GM19372 (cell line): ENCODE measurements around the gene TTLL11.
"Not testable (repeated sequence)": the region's sequence is repeated elsewhere in the genome, so short reads cannot be mapped to it uniquely, and the experiment has no call there.

Source experiments
- ATAC-seq: cut with Tn5 transposase; IDR thresholded peaks from one replicate; pipeline ENCODE4 v1.9.1; 2021; ENCODE audit warnings: mild to moderate bottlenecking, low read depth, moderate library complexity; ENCODE audit not compliant: unreplicated experiment

The TTLL11 gene

DNA sequence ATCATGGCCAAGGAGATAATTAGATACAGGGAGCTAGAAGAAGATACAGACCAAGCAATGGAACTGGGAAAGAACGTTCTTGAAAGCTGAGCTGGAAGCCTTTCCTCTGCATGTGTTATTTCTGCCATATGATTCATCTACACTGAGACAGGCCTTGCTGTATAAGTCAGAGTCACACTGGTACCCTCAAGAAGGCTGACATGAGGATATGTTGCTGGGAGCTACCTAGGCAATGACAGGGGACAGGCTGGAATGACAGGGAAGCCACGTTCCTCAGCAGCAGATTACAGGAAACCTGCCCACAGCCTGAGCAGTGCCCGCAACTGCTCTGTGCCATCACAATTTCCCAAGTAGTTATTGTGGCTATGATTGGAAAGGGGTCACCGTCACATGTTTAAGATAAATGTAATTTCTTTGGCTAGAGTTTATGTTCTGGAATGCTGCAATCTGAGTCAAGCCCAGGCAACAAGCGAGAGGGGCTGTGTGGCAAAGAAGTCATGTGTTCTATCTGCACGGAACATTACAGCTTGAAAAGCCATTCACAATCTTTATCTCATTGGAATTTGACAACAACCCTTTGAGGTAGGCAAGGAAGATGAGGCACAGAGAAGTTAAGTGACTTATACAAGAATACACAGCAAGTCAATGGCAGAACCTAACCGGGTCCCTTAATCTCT lies 108.2 kb downstream of the TTLL11 start:
- no peak for ATAC-seq

DNA sequence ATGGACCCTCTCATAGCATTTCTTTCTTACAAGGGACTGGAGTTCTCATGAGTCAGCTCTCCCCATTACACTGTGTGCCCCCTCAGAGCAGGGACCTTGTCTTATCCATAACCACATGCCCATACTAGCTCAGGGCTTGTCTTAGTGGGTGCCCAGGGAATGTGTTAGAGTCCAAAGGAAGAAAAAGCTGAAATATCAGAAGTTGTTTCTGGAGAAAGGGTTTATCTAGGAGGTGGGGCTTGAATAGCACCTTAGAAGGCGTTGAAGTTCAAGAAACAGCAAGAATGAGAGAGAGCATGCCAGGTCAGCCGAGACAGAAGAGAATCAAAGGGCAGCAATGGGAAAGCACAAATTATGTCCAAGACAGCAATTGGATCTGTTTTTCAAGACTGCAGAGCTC lies 109.4 kb downstream of the TTLL11 start:
- ATAC-seq, result no peak

DNA sequence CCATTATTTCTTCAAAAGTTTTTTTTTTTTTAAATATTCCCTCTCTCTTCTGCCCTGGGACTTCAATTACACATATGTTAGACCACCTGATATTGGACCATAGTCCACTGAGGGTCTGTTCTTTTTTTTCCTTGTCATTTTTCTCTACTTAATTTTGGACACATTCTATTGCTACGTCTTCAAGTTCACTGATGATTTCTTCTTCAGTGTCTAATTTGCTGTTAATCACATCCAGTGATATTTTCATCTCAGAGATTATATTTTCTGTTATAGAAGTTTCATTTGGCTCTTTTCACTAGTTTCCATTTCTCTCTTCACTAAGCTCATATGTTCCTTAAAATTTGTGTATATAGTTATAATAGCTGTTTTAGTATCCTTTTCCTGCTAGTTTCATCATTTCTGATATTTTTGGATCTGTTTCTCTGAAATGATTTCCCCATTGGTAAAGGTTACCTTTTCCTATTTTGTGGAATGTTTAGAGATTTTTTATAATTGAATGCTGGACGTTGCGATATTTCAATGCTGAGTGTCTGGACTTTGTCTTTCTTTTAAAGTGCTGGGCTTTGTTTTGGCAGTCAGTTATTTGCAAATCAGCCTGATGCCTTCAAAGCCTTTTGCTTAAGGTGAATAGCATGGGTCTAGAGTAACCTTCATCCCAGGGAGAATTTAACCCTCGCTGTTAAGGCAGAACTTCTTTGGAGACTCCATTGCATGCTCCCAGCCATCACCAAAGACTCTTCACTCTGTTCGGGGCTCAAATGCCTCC lies 111.8 kb downstream of the TTLL11 start:
- no peak for ATAC-seq

DNA sequence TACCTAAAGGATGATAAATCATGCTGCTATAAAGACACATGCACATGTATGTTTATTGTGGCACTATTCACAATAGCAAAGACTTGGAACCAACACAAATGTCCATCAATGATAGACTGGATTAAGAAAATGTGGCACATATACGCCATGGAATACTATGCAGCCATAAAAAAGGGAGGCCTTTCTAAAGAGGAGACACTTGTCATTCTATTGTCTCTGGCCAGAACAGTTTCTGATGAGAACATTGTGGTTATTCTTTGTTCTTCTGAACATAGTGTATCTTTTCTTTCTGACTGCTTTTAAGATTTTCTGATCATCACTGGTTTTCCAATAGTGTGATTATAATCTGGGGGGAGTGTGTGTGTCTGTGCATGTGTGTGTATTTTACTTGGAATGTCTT lies 112.4 kb downstream of the TTLL11 start:
- ATAC-seq, result not testable (repeated sequence)

DNA sequence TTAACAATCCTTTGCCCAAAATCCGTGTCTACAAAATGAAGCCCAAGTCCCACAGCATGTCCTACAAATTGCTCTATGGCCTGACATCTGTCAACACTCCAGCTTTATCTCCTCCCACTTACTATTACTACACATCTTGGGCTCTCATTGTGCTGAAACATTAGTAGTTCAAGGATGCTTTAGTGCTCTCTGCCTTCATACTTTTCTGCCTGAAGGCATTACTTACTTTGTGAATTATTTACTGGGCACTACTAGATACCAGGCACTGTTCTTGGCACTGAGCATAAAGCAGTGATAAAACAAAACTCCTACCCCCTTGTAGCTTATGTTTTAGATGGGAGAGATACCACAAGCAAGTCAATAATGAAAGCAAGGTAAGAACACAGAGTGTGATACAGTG lies 113.4 kb downstream of the TTLL11 start:
- no peak for ATAC-seq

DNA sequence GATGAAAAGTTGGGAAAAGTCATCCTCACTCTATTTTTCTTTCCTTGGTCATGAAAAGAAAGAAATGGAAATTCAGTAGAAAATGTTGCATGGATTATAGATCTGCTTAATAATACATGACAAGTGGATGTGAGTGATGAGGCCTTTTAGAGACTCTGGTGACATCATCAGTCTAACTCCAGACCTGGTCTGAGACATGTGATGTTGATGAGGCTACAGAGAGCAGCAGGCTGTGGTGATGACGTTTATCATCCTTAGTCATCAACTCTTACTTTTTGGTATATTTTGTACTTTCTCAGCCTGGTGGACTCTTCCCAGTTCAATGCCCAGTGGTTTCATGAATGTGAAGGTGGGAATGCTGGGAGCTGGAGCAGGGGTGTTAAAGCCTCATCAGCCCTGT lies 116.4 kb downstream of the TTLL11 start:
- no peak for ATAC-seq

DNA sequence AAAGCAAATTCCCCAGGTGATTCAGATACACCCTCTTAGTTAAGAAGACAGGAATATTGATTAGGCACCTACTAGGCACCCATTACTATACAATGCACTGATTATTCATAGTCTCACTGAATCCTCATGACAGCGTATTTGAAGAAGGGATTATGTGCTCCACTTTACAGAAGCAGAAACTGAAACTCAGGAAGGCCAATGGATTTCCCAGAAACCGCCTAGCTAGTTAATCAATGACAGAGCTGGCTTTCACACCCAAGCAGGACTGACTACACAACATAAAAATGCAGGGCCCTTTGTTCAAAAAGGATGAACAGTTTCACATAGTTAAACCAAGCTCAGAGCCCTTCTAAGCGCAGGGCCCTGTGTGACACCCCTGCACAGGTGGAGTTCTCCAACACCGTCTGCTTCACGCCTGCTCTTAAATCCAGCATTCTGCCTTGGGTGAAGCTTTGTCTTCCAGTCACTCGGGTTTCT lies 117.3 kb downstream of the TTLL11 start:
- ATAC-seq, result no peak

DNA sequence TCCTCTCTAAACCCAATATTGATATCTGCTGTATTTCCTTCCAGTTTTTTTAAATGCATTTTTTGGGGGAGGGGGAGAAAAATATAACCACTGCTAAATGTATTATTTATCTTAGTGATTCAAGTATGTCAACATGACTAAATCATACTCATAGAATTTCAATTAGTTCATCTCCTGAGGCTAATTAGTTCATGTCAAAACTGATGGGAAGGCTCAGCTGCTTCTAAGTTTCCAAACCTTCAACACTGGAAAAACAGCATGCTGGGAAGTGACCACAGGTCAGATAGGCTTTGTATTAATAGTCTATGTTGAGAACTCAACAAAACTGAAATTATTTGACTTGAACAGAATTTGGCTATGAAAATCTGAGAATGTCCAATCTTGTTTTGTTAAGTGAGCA lies 118.7 kb downstream of the TTLL11 start:
- ATAC-seq, result no peak

DNA sequence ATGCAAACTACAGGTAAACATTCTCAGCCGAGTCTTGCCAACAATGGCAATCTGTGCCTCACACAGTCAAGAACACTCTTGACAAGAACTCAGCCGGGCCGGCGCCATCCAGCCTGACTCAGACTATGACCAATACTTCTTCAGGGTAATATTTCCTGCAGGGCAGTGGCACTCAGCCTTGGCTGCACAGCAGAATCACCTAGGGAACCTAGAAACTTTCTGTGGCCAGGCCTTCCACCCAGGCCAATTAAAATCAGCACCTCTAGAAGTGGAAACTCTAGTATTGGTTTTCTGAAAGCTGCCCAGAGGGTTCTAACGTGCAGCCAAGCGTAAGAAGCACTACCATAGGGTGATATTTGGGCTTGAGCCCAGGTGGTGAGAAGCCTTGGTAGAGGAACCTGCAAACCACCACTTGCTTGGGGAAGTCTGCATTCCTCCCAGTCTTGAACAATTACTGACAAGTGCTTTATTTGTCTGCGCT lies 120.6 kb downstream of the TTLL11 start:
- ATAC-seq, result no peak

DNA sequence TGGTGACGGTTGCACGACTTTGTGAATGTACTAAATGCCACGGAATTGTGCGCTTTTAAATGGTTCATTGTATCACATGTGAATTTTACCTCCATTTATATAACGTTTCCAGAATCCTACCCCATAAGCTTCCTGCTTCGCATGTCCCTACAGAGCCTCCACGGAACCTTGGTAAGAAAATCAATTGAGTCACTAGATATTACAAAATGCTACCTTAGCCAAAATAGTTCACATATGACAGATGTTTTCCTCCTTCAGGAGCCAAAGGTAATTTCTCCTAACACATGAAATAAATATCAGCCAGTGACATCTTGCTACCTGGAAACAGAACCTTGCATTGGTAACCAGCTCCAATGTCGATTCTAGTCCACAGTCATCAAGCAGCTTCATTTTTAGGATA lies 125.1 kb downstream of the TTLL11 start:
- no peak for ATAC-seq

DNA sequence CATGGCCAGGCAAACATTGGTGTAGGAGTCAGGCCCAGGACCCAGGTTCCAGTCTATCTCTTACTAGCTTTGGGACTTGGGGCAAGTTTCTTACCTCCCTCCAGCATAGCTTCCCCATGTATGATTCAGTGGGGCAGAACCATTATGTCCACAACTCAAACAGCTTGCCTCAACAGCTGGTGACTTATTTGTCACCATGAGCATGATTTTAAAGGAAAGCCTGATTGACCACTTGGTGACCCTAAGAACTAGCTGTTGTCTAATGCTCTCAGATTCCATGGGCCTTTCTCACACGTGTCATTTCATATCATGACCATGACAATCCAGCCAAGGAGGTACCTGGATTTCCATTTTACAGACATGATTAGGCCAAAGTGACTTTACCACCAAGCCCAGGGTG lies 126.4 kb downstream of the TTLL11 start:
- no peak for ATAC-seq

DNA sequence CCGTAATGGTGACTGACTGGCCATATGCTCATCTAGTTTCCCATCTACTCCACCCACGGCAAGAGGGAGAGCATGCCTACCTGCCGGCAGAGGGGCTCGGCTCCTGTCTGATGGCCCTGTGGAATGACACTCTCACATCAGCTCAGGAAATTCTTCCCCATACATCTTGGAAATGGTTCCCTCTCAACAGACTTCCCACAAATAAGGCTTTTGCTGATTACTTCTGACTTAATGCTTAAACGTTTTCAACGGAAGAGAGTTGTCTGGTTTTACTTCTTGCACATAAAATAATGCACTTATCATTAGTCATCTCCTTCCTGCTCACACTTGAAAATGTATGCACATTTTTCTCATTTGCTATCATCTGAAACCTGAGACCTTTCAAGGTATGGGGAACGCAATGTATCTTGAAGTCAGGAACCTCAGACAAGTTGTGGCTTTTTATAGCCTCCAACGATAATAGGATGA lies 129.5 kb downstream of the TTLL11 start:
- ATAC-seq, result no peak

DNA sequence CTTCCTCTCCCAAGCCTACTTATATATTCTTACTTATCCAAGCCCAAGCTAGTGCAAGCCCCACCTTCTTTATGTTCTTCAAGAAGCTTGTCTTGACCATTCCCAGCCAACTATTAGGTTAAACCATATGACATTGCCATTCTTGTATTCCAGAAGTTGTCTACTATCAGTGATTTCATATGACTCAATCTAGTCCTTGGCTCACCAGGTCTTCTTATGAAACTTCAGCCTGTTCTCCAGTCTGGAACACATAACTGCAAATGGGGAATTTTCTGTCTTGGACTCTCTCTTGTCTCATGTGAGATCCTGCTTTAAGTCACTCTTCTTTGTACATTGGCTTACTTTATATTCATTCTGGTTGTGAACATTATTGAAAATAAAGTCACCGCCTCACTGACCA lies 130.7 kb downstream of the TTLL11 start:
- no peak for ATAC-seq

DNA sequence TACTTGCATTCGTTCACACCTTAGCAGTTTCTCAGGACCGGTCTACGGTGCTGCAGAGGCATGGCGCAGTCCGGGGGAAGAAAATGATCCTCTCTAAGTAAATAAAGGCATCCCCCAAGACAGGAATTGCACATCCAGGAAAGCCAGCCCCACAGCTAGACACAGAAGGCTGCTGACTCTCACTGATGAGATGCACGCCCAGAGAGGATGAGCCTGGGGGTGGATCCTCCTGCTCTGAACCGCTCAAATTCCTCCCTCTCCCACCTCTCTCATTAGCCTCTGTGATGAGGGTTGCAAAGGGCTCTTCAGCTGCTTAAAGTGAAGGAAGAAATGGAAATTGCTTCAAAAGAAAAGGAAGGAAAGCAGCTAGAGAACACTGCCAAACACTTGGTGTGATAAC lies 132.4 kb downstream of the TTLL11 start:
- no peak for ATAC-seq

DNA sequence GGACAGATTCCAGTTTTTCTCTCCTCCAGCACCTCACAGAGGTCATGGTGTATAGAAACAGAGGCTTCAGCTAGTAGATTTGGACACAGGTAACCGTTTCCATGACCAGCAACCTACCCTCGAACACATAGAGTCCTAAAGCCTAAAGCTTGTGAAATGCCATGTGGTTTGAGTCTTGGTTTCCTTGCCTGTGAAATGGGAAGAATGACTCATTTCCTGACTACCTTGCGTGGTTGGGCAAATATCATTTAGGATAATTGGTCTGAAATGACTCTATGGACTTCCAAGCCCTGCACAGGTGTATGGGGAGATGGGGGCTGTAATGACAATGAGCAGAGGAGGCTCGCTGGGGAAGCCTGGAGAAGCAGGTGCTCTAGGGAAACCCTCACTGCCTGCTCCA lies 134.6 kb downstream of the TTLL11 start:
- ATAC-seq, result no peak

DNA sequence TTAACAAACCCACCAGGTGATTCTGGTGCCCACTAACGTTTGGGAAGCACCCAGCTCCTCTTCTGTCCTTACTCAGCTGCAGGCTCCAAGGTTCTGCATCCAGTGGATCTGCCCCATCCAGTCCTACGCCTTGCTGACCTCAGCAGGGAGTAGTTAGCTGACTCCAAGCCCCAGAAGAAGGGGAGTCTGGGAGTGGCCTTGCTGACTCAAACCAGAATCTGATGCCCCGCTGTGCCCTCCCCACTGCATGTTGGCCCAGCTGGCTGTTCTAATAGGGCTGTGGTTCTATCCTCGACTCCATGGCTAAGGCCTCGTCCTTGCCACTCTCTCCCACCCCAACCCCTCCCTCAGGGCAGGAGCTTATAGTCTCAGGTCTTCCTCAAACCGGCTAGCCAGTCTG lies 136.3 kb downstream of the TTLL11 start:
- no peak for ATAC-seq

DNA sequence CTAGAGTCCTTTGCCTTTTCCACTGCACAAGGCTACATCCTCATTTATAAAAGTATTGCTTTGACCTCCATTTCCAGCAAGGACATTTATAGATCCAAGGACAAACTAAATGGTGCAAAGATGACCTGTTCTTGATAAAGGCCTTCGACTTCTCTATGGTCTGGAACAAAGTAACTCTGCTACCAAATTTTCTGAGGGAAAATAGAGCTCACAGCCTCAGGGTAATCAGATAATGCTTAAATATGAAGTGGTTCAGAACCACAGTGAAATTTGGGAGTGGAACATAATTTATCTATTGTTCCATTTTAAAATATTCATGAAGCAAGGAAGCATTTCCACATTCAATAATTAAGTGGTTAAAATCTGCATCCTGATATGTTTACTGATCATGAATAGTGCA lies 137.5 kb downstream of the TTLL11 start:
- ATAC-seq, result no peak

DNA sequence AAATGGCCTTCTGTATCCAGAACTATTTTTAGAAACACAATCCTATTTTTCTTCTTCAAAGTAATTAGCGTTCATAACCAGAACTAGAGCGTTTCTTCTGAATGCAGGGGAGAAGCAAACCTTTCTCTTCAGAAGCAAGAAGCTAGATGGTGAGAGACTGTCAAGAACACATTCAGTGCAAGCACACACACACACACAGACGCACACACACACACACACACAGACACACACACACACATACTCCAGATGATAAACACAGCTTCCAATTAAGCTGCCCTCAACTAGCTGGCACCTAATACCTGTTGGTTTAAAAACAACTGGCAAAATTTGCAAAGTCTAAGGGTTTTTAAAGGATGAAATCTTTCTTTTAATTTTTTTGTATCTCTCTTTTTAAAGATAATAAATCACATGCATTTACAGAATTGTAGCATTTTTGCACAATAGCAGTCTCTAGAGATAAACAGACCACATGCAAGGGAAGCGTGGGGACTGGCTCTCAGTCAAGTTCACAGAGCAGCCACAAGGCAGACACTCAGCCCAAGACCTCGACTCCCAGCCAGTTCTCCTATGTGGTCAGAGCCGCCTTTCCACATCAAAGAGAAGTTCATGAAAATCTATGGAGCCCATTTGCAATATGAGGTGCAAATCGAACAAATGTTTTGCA lies 138.5 kb downstream of the TTLL11 start:
- no peak for ATAC-seq

DNA sequence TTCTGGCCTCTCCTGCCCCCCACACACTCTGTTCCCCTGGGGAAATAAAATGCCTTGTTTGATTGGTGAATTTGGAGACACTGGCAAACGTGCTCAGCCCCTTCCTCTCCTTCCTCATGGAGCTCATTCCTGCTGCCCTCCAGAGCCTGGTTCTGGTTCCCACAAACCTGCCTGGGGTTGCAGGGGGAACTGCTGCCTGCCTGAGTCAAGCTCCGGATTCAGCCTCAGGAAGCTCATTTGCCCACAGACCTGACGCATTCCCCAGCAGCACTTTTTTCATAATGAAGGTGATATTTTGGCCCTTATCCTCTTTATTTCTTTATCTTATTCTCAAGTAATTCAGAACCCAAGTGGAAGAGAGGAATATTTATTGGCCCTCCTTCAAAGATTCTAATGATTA lies 140.5 kb downstream of the TTLL11 start:
- no peak for ATAC-seq

DNA sequence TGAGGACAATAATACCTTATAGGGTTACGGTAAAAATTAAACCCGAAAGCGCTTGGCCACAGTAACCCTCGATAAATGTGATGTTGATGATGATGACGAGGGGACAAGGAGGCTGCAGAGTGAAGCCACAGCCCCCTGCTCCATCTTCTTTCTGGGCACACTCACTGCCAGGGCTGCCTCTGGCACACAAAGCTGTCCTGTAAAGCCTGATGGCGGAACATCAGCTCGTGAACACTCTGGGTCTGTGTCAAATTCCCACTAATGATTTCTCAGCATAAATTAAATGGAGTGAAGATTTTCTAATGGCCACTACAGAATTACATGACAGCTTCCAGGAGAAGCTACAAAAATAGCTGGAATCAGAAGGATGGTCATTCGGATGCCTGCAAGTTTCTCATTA lies 142.2 kb downstream of the TTLL11 start:
- ATAC-seq, result no peak

DNA sequence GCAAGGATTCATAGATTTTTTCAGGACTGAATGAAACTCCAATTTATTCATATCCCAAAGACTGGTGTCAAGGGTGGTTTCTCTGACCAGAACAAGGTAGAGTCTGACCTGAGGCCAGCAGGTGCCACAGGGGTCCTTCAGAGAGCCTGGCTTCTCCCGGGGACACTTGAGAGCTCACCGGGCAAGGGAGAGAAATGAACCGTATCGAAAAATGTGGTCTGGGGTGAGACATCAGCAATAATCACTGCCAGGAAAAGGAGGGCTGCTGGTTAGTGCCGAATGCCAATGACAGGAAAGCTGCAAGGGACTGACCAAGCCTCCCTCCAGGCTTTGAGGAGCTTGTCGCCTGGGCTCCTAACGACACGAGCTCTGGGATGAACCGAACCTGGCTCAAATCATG lies 142.7 kb downstream of the TTLL11 start:
- ATAC-seq, result no peak
